H9 (cell line): ENCODE data around the gene LBH. TPM values are rescaled to one million over a fixed set of nuclear protein-coding genes. Genes with fewer than 3 reads are reported as not detected.
A peak's percentile ranks its signal among the peaks of the same experiment; 100 is the strongest.

Source experiments
- DNase-seq: peaks from one replicate; pipeline ENCODE4 v3.0.0-alpha.2; 2017
- H2AFZ ChIP-seq: one replicate; pipeline ENCODE4 v1.6.1; 2013; ENCODE audit warnings: mild to moderate bottlenecking, low read length, control low read depth, moderate library complexity
- H2AK5ac ChIP-seq: 2 replicates; pipeline ENCODE4 v1.6.1; 2013; ENCODE audit warnings: low read length, control low read depth, mixed read lengths; ENCODE audit not compliant: insufficient read length
- H2BK120ac ChIP-seq: one replicate; pipeline ENCODE4 v1.6.1; 2013; ENCODE audit warnings: low read depth, mild to moderate bottlenecking, low read length, control low read depth, inconsistent platforms; ENCODE audit not compliant: poor library complexity, severe bottlenecking
- H2BK12ac ChIP-seq: 2 replicates; pipeline ENCODE4 v1.6.1; 2013; ENCODE audit warnings: low read length, control low read depth, mixed read lengths, low read depth; ENCODE audit not compliant: insufficient read length
- H2BK15ac ChIP-seq: 2 replicates; pipeline ENCODE4 v1.6.1; 2013; ENCODE audit warnings: low read depth, low read length, control low read depth
- H2BK20ac ChIP-seq: one replicate; pipeline ENCODE4 v1.6.1; 2013; ENCODE audit warnings: low read depth, mild to moderate bottlenecking, low read length, control low read depth, inconsistent platforms; ENCODE audit not compliant: poor library complexity, severe bottlenecking
- H2BK5ac ChIP-seq: 2 replicates; pipeline ENCODE4 v1.6.1; 2013; ENCODE audit warnings: low read length, control low read depth, mixed read lengths; ENCODE audit not compliant: insufficient read length
- H3K14ac ChIP-seq: 2 replicates; pipeline ENCODE4 v1.6.1; 2013; ENCODE audit warnings: low read length, control low read depth; ENCODE audit not compliant: insufficient read depth
- H3K18ac ChIP-seq: 2 replicates; pipeline ENCODE4 v1.6.1; 2013; ENCODE audit warnings: low read depth, mild to moderate bottlenecking, mixed read lengths, low read length, control low read depth; ENCODE audit not compliant: insufficient read length
- H3K23ac ChIP-seq: 2 replicates; pipeline ENCODE4 v1.6.1; 2013; ENCODE audit warnings: low read length, control low read depth, mixed read lengths, low read depth; ENCODE audit not compliant: insufficient read length
- H3K23me2 ChIP-seq: 2 replicates; pipeline ENCODE4 v1.6.1; 2013; ENCODE audit warnings: low read depth, mild to moderate bottlenecking, mixed read lengths, low read length, control low read depth; ENCODE audit not compliant: insufficient read length, poor library complexity, severe bottlenecking
- H3K27ac ChIP-seq: 2 replicates; pipeline ENCODE4 v1.5.1; 2013; ENCODE audit warnings: low read length, control low read depth, mixed read lengths, low read depth; ENCODE audit not compliant: insufficient read length
- H3K27me3 ChIP-seq: 2 replicates; pipeline ENCODE4 v1.6.1; 2013; ENCODE audit warnings: low read length, control low read depth, inconsistent platforms; ENCODE audit not compliant: insufficient read depth
- H3K4ac ChIP-seq: 2 replicates; pipeline ENCODE4 v1.6.1; 2013; ENCODE audit warnings: low read depth, mild to moderate bottlenecking, control low read depth, inconsistent platforms, low read length, moderate library complexity
- H3K4me1 ChIP-seq: 2 replicates; pipeline ENCODE4 v1.6.1; 2013; ENCODE audit warnings: low read length, control low read depth, inconsistent platforms; ENCODE audit not compliant: insufficient read depth
- H3K4me2 ChIP-seq: 2 replicates; pipeline ENCODE4 v1.6.1; 2013; ENCODE audit warnings: low read length, control low read depth, mixed read lengths; ENCODE audit not compliant: insufficient read length, insufficient read depth
- H3K56ac ChIP-seq: 2 replicates; pipeline ENCODE4 v1.6.1; 2013; ENCODE audit warnings: low read depth, mild to moderate bottlenecking, mixed read lengths, low read length, control low read depth; ENCODE audit not compliant: insufficient read length
- H3K79me1 ChIP-seq: 2 replicates; pipeline ENCODE4 v1.6.1; 2013; ENCODE audit warnings: low read depth, mild to moderate bottlenecking, moderate library complexity, low read length, control low read depth, inconsistent platforms; ENCODE audit not compliant: insufficient read depth, poor library complexity, severe bottlenecking
- H3K79me2 ChIP-seq: 2 replicates; pipeline ENCODE4 v1.6.1; 2013; ENCODE audit warnings: low read length, control low read depth, inconsistent platforms; ENCODE audit not compliant: insufficient read depth
- H3K9ac ChIP-seq: 2 replicates; pipeline ENCODE4 v1.6.1; 2013; ENCODE audit warnings: low read length, control low read depth, mixed read lengths; ENCODE audit not compliant: insufficient read length; ENCODE audit errors: extremely low read depth
- H3K9me3 ChIP-seq: one replicate; pipeline ENCODE4 v1.6.1; 2013; ENCODE audit warnings: low read depth, low read length, inconsistent platforms; ENCODE audit not compliant: control insufficient read depth
- H3T11ph ChIP-seq: one replicate; pipeline ENCODE4 v1.6.1; 2013; ENCODE audit warnings: mild to moderate bottlenecking, low read length, control low read depth, inconsistent platforms
- H4K20me1 ChIP-seq: one replicate; pipeline ENCODE4 v1.6.1; 2013; ENCODE audit not compliant: control insufficient read depth, insufficient read length, insufficient read depth
- H4K5ac ChIP-seq: 2 replicates; pipeline ENCODE4 v1.6.1; 2013; ENCODE audit warnings: low read depth, mild to moderate bottlenecking, mixed read lengths, low read length, control low read depth; ENCODE audit not compliant: insufficient read length
- H4K8ac ChIP-seq: replicated peaks from 2 replicates; pipeline ENCODE4 v1.6.1; 2013; ENCODE audit warnings: low read length, control low read depth, mixed read lengths, low read depth; ENCODE audit not compliant: insufficient read length
- H4K91ac ChIP-seq: 2 replicates; pipeline ENCODE4 v1.6.1; 2013; ENCODE audit warnings: low read depth, mild to moderate bottlenecking, moderate library complexity, mixed read lengths, low read length, control low read depth; ENCODE audit not compliant: insufficient read length
- H3K27ac Mint-ChIP-seq, 3 experiments: 2 replicates in 2 of 3; 3 replicates in 1 of 3; pipeline ENCODE4 v1.8.0; 2020 to 2021; ENCODE audit warnings: mixed read lengths in 3 of 3, mild to moderate bottlenecking in 1 of 3, moderate library complexity in 1 of 3
- H3K27me3 Mint-ChIP-seq: 2 replicates; pipeline ENCODE4 v1.8.0; 2021; ENCODE audit warnings: low read depth, mild to moderate bottlenecking, moderate library complexity, mixed read lengths
- H3K36me3 Mint-ChIP-seq, 3 experiments: 2 replicates in 2 of 3; 3 replicates in 1 of 3; pipeline ENCODE4 v1.8.0; 2020 to 2021; ENCODE audit warnings: low read depth in 3 of 3, mixed read lengths in 3 of 3; ENCODE audit not compliant: insufficient read depth in 1 of 3
- H3K4me1 Mint-ChIP-seq, 2 experiments: 2 replicates each; pipeline ENCODE4 v1.8.0; 2020; ENCODE audit warnings: mixed read lengths in 2 of 2
- H3K4me3 Mint-ChIP-seq, 2 experiments: 2 replicates in 1 of 2; 3 replicates in 1 of 2; pipeline ENCODE4 v1.8.0; 2020 to 2021; ENCODE audit warnings: mild to moderate bottlenecking in 2 of 2, mixed read lengths in 2 of 2, moderate library complexity in 1 of 2
- H3K9me3 Mint-ChIP-seq, 2 experiments: 2 replicates in 1 of 2; 3 replicates in 1 of 2; pipeline ENCODE4 v1.8.0; 2020; ENCODE audit warnings: mild to moderate bottlenecking in 2 of 2, mixed read lengths in 2 of 2, moderate library complexity in 1 of 2
- CTCF ChIP-seq: fragments of 200-600 bp; sonication (generic); conservative IDR thresholded peaks from 3 replicates; pipeline ENCODE4 v1.8.0; 2021; ENCODE audit warnings: antibody characterized with exemption, mild to moderate bottlenecking
- WGBS: extraction: QIAGEN DNeasy Blood & Tissue Kit; methylation state at CpG from one replicate; pipeline ENCODE4 v1.1.7; 2013; ENCODE audit warnings: missing lambda C conversion rate, low lambda C conversion rate, mixed read lengths; ENCODE audit not compliant: insufficient read length; ENCODE audit errors: extremely low coverage; 5-methylcytosine and 5-hydroxymethylcytosine counted together
- total RNA-seq: library from RNA; stranded (reverse); gene quantifications from 2 replicates; pipeline ENCODE4 v1.2.1, GENCODE V29; 2021

LBH gene
- total RNA-seq, 1 experiment from 2014 or later, result 53.0 TPM

DNA sequence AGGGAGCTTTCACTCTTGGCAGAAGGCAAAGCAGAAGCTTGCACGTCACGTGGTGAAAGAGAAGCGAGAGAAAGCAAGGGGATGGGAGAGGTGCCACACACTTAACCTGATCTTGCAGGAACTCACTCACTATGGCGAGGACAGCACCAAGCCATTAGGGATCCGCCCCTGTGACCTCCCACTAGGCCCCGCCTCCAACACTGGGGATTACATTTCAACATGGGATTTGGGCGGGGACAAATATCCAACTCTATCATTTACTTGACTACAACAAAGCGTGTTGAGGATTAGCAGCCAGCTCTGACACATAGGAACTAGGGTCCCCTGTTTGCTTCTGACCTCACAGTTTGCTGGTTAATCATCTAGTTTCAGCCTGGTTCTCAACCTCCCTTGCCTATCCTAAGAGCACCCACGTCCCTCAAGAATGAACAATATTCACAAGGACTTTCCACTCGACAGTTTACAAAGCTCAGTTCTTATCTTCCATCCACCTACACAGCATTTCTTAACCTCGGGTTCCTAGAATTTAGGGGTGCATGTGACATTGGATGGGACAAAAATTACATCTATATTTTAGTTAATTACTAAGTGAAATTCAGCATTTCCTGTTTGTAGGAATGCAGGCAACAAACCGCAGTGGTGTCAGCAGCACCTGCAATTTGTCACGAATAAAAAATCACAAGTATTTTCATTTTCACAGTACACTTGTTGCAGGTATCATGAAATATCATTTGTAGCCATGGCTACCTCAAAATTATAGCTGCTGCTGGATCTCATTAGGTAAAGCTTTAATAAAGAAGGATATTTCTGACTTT, 36.0 kb downstream of the LBH start:
- H2BK120ac ChIP-seq, result no peak overlapping the region
- no peak overlapping the region for H3K56ac ChIP-seq
- no peak overlapping the region for H2AK5ac ChIP-seq
- no peak for TF ChIP-seq CTCF
- no peaks in the 10 kb centered on the region for H3K27me3 ChIP-seq
- no peak overlapping the region for H2BK5ac ChIP-seq
- Mint-ChIP-seq H3K4me1 (peaks cover 20 to 21% of the 10 kb centered on the region in 2 experiments), H3K27me3 (peaks cover 4% of the 10 kb centered on the region), H3K4me3 (no peak overlapping the region; a peak in 1 of 5 replicates), H3K27ac (no peak overlapping the region), H3K36me3 (peaks cover 0 to 4% (median 0%) of the 10 kb centered on the region in 3 experiments; a peak in 2 of 7 replicates), H3K9me3 (peaks cover 0 to 4% of the 10 kb centered on the region in 2 experiments; a peak in 2 of 5 replicates)
- H3K18ac ChIP-seq, result no peak overlapping the region
- no peaks in the 10 kb centered on the region for H3K4me1 ChIP-seq
- H3K23ac ChIP-seq, result no peak overlapping the region
- H4K91ac ChIP-seq, result no peak overlapping the region
- no peaks in the 10 kb centered on the region for H3K9me3 ChIP-seq
- no peak overlapping the region for H4K5ac ChIP-seq
- no peak overlapping the region for H2AFZ ChIP-seq
- H2BK20ac ChIP-seq, result no peak overlapping the region
- H3K79me2 ChIP-seq, result no peaks in the 10 kb centered on the region
- no peaks in the 10 kb centered on the region for H4K20me1 ChIP-seq
- no peak overlapping the region for H3K9ac ChIP-seq
- no peak overlapping the region for H3K27ac ChIP-seq
- no peak overlapping the region for H3K4ac ChIP-seq
- no peak overlapping the region for H2BK15ac ChIP-seq
- H2BK12ac ChIP-seq, result no peak overlapping the region
- no peak overlapping the region for H3K4me2 ChIP-seq
- no peak overlapping the region for H4K8ac ChIP-seq
- H3K23me2 ChIP-seq, result no peaks in the 10 kb centered on the region
- H3K79me1 ChIP-seq, result no peaks in the 10 kb centered on the region
- H3K14ac ChIP-seq, result no peak overlapping the region
- no peak overlapping the region for H3T11ph ChIP-seq
- DNase-seq, result peak; percentile 49
- WGBS, result no CpG with 5 or more reads among the region's 13 CpGs
